Stimulated activated CD4-positive, alpha-beta T cell treated with anti-CD3 and anti-CD28 coated beads, TNF-alpha, amount 100 ng/mL, for 48 hours (primary cell): Measurements from ENCODE around the gene SDSL.

Experiments used
- DNase-seq, 3 donors: peaks; one replicate each; pipeline ENCODE4 v3.0.0-alpha.2; 2020; ENCODE audit warnings: low read depth in 3 of 3

SDSL gene

DNA sequence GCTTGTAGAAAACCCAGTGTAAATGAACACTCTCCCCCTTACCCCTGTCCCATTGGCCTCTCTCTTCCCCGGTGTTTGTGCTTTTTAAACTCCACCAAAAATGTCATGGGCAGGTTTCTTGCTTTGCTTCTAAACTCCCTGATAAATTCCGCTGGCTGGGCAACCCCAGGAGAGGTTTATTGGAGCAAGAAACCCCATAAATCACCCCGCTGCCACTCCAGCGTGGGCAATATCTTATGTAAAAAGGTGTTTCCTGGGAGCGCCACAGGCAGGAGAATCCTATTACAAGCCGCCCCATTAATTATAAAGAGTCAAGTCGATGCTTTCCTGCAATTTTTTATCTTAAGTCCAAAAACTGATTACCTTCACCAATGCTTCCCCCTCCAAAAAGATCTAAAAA, 26.7 kb downstream of the SDSL start:
- DNase-seq: no peak

DNA sequence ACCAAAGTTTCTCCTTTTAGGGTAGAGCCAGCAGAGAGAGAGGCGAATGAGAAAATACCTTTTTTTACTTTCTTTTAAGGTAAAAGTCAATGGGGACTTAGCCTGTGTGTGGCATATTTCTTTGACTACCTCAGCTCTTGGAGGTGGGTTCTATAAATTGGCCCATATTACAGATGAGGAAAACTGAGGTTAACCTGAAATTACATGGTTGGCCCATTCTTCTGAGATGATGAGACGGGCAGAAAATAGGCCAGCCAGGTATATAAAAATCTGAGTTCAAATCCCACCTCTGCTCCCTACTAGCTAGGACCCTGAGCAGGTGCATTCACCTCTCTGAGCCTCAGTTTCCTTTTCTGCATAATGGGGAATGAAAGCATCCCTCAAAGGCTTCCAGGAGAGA, 27.1 kb downstream of the SDSL start:
- DNase-seq: no peak

- DNase-seq: no peak
Observed at GRCh38 chr12:113449839-113450238, 27.7 kb downstream of the SDSL start.

DNA sequence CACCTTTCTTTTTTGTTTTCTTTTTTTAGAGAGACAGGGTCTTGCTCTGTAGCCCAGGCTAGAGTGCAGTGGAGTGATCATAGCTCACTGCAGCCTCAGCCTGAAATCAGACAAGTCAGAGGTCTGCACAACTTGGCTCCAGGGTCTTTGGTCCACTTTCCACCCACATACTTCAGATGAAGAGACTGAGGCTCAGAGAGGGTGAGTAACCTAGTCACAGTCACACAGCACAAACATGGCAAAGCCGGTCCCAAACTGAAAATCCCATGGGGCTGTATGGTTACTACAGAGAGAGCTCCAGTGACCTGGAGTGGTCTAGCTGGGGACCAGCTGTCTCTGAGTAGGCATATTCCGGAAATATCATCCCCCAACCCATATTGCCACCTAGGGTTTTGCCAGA, 30.3 kb downstream of the SDSL start:
- DNase-seq: no peak

DNA sequence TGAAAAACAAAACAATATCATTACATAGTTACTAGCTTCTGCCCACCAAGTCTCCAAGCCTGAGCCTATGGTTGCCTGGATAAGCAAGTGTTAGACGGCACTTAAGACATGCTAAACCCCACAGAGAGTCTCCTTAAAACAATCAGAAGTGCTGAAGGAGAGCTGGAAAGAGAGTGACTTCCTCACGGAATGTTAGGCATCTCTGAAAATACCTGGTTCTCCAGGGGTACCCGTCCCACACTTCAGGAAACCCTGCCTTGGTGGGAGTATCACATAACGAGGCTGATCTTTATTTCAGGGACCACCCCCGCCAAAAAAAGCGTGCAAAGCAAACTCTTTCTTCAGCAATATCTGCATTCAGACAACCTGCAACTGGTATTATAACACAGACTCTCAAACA, 31.1 kb downstream of the SDSL start:
- DNase-seq: no peak

DNA sequence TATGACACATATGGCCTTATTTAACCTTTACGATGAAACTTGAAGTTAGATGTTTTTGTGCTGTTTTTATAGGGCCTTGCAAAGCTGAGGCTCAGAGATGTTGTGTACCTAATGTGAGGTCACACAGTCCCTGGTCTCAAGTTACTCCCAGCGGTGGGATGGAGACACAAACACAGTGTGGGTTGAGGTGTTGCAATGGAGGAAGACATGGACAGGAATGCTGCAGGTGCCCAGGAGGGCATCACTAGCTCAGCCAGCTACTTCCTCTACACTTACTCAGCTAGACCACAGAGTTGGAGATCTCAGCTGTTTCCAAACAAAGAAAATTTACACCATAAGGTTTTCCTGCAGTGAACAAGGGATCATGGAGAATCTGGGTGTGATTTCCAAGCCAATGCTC, 34.0 kb downstream of the SDSL start:
- DNase-seq: no peak

GRCh38 chr12:113456761-113457160, 34.6 kb downstream of the SDSL start:
- DNase-seq: no peak

DNA sequence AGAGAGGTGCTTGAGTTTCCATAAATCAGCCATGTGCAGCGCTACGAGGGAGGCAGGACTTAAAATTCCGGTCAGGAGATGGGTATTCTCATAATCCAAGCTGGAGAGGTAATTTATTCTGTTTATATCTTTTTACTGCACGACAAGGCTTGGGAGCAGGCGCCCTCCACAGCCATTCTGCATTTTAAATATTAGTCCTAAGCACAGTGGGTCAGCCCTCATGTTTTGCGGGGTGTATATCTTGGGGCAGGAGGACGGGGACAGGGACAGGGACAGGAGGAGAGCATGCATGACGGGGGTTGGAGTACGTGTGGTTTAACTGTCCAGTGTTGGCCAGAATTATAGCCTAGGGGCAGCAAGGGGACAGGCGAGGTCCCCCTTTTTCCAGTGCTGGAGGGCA, 35.0 kb downstream of the SDSL start:
- DNase-seq: no peak

GRCh38 chr12:113457710-113458109, 35.5 kb downstream of the SDSL start:
- DNase-seq: no peak

GRCh38 chr12:113459981-113460380, 37.8 kb downstream of the SDSL start:
- no peak for DNase-seq

GRCh38 chr12:113461666-113462065, 39.5 kb downstream of the SDSL start:
- no peak for DNase-seq

GRCh38 chr12:113462117-113462774, 40.1 kb downstream of the SDSL start:
- peak; percentile 46 to 62 (median 52) for DNase-seq

DNA sequence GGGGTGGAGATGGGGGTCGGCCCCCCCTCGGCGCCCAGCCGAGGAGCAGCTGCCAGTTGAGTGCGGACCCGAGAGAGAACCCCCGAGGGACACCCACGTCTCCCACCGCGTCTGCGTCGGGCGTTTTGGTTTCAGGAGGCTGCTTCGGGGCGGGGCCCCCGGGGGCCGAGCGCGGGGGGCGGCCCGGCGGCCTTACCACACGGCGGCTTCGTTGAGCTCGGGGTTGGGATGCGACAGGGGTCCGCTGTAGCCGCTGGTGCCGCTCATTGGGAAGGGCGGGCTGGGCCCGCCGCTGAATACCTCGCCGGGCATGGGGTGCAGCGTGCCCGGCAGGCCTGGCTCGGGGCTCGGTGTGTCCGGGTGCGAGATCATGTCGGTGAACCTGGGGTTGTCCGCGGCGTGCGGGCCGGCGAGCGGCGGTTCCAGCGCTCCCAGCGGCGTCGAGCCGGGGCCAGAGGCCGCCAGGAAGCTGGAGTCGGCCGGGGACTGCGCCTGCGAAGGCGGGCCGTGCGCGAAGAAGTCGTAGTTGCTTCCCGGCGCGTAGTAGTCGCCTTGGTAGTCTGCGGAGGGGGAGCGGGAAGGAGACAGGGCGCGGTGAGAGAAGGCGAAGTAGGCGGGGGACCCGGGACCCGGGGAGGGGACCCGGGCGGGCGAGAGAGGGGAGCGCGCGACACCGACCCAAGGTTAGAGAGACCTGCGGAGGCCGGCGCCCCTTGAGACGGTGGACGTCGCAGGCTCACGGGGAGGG, 41.0 kb downstream of the SDSL start:
- no peak for DNase-seq

DNA sequence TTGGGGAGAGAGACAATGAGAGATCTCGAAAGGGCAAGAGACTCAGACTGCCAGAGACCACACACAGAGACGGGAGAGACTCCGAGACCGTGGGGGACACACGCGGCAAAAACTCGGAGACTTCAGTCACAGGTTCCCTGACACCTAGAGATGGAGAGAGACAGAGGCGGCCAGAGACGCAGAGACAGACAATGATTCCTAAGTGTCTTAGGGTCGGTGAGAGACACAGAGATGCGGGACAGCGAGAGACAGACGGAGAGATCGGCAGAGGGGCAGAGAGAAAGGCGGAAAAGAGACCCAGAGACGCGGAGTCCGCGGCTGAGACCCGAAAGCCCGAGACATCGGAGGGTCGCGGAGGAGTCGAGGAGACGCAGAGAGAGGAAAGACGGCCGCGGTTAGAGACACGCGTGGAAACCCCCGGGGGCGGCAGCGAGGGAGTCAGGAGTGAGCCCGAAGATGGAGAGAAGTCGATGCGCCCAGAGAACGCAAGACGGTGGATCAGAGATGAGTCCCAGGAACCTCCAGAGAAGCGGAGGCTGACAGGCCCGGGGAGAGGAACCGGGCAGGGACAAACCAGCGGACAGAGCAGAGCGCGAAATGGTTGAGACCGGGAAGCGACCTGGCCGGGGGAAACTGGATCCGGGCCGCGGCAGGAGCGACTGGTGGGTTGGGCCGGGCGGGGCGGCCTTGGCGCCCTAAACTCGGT, 41.7 kb downstream of the SDSL start:
- DNase-seq: no peak

- DNase-seq: no peak
Observed at GRCh38 chr12:113464452-113464775, 42.2 kb downstream of the SDSL start.

DNA sequence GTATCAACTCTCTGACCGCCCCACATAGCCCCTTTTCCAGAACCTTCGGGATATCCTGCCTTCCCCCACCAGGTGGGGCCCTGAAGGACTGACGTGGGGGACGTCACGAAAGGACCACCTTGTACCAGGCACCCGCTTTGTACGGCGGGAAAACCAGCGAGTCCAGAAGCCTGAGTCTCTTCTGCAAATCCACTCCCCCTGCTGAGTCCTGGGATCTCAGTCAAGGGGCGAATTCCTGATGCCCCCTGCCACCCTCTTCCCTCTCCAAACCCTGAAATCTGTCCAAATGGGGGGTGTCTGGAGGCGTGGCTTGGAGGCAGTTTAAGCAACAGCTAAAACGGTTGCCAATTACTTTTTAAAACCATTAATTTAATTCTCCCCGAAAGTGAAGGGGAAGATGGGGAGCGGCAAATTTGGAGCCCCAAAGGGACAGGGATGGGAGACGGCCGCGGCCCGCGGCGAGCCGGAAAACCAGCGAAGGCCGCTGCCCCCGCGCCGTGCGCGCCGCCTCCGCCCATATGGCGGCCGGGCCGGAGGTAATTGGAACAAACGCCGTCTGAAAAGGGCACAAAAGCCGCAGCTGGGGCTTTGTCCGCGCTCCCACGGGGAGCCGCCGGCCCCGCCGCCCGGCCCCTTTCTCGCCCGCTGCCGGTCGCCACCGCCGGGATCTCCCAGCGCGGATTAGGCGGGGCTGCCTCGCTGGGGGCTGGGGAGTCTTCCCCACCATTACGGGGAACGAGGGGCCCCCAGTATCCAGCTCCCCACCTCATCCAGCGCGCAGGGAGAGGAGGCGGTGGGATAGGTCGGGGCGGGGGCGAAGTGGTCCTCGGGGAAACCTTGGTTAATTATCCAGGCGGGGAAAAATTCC, 42.9 kb downstream of the SDSL start:
- no peak for DNase-seq

DNA sequence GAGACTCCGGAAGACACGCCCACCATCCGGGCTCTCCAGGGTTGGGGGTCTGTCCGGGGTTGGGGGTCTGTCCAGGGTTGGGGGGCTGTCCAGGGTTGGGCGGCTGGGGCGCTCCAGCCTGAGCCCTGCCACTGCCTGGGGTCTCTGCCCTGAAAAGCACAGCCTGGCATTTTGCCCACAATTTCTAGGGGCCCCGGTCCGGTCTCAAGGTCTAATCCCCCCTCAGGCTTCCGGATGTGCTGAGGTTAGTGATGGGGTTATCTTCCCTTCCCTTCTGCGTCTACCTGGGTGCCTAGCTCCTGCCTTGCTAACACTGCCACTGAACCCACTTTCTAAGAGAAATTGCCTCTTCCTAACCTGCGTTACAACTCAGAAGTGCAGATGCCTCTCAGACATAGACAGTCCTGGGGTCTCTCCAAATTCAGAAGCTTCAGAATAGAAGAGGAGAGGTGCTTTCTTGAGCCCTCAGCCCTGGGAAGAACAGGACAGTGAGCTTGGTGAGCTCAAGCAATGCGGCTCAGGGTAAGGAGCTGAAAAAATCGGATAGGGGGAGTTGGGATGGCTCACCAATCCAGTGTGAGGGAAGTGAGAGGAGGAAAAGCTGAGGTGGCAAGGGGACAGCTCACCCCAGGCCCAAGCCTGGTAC, 43.8 kb downstream of the SDSL start:
- DNase-seq: no peak

- DNase-seq: no peak
Observed at GRCh38 chr12:113466454-113467141, 44.4 kb downstream of the SDSL start.

GRCh38 chr12:113467142-113467501, 44.9 kb downstream of the SDSL start:
- DNase-seq: no peak

DNA sequence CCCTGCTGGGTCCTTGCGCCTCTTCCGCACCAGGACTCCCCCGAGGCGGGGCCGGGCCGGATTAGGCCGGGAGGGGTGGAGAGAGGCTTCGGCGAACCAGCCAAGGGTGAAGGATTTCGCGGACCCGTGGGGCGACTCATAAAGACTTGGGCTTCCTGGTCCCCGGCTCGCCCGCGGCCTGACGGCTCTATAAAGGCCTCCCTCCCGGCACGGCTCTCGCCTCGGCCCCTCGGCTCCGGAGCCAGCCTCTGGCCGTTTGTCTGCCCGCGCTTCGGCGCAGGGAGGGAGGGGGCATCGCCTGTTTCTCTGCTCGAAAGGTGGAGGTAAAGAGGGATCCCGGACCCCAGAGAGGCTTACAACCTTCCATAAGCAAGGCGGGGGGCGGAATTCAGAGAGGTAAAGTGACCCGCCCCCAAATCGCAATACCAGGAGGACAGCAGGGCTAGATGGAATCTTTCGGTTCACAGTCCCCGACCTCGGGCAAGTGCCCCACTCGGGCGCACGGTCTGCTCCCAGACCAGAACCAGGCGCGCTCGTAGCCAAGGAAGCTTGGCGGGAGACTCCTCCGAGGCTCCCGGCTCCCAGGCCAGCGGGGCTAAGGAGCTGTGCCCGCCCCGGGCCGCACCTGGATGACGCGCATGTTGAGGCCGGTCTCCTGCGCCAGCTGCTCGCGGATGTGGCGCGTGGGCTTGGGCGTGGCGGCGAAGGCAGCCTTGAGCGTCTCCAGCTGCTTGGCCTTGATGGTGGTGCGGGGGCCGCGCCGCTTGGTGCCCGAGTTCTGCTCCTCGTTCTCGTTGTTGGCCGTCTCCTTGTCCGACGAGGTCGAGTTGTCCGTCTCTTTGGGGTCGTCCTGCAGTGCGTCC, 45.6 kb downstream of the SDSL start:
- no peak for DNase-seq
